SK-N-SH (cell line): Measurements from ENCODE around the gene METTL23.

ENCODE experiments used
- CHD2 ChIP-seq: fragments of 150-350 bp; IDR thresholded peaks from 2 replicates; pipeline ENCODE4 v1.6.1; 2018; ENCODE audit warnings: low read length; ENCODE audit not compliant: partially characterized antibody
- FOSL2 ChIP-seq: IDR thresholded peaks from 2 replicates; pipeline ENCODE4 v1.4.0; 2012; ENCODE audit warnings: low read depth, mild to moderate bottlenecking, moderate library complexity, borderline replicate concordance
- GATA2 ChIP-seq: sonication (generic); formaldehyde crosslinking; IDR thresholded peaks from 2 replicates; pipeline ENCODE4 v1.5.0; 2020; ENCODE audit warnings: mild to moderate bottlenecking, missing genetic modification reagents
- MAX ChIP-seq: IDR thresholded peaks from 2 replicates; pipeline ENCODE4 v1.4.0; 2012; ENCODE audit warnings: low read depth
- POLR2AphosphoS5 ChIP-seq: IDR thresholded peaks from 2 replicates; pipeline ENCODE4 v1.6.1; 2012; ENCODE audit warnings: low read depth, low read length
- RAD21 ChIP-seq: IDR thresholded peaks from 2 replicates; pipeline ENCODE4 v1.6.1; 2012; ENCODE audit warnings: mild to moderate bottlenecking, low read length
- REST ChIP-seq: IDR thresholded peaks from 2 replicates; pipeline ENCODE4 v1.6.1; 2012; ENCODE audit warnings: mild to moderate bottlenecking, low read depth, low read length, moderate library complexity
- RFX5 ChIP-seq: IDR thresholded peaks from 2 replicates; pipeline ENCODE4 v1.6.1; 2012; ENCODE audit warnings: mild to moderate bottlenecking, improper control_type of control experiment, low read length
- RXRA ChIP-seq: IDR thresholded peaks from 2 replicates; pipeline ENCODE4 v1.4.0; 2012; ENCODE audit warnings: low read depth, mild to moderate bottlenecking, borderline replicate concordance
- SIN3A ChIP-seq: IDR thresholded peaks from 2 replicates; pipeline ENCODE4 v1.6.1; 2012; ENCODE audit warnings: low read depth, mild to moderate bottlenecking, low read length, moderate library complexity, borderline replicate concordance
- SMC3 ChIP-seq: IDR thresholded peaks from 2 replicates; pipeline ENCODE4 v1.6.1; 2012; ENCODE audit warnings: low read depth, low read length, improper control_type of control experiment
- TEAD4 ChIP-seq: IDR thresholded peaks from 2 replicates; pipeline ENCODE4 v1.4.0; 2012; ENCODE audit warnings: mild to moderate bottlenecking, borderline replicate concordance; ENCODE audit not compliant: insufficient read depth
- YY1 ChIP-seq: IDR thresholded peaks from 2 replicates; pipeline ENCODE4 v1.4.0; 2012; ENCODE audit warnings: low read depth, mild to moderate bottlenecking
- TF ChIP-seq, protein P1 (sequence below): fragments of 200-600 bp; sonication (generic); IDR thresholded peaks from 2 replicates; pipeline ENCODE4 v1.6.1; 2017; ENCODE audit warnings: antibody characterized with exemption, mild to moderate bottlenecking, moderate library complexity

- no peak for TF ChIP-seq YY1
- no peak for TF ChIP-seq SIN3A
- no peak for TF ChIP-seq TEAD4
- peak; percentile 57; the same call in 1 of the 2 replicates for TF ChIP-seq POLR2AphosphoS5
- TF ChIP-seq CHD2 = no peak
- TF ChIP-seq, protein P1, sequence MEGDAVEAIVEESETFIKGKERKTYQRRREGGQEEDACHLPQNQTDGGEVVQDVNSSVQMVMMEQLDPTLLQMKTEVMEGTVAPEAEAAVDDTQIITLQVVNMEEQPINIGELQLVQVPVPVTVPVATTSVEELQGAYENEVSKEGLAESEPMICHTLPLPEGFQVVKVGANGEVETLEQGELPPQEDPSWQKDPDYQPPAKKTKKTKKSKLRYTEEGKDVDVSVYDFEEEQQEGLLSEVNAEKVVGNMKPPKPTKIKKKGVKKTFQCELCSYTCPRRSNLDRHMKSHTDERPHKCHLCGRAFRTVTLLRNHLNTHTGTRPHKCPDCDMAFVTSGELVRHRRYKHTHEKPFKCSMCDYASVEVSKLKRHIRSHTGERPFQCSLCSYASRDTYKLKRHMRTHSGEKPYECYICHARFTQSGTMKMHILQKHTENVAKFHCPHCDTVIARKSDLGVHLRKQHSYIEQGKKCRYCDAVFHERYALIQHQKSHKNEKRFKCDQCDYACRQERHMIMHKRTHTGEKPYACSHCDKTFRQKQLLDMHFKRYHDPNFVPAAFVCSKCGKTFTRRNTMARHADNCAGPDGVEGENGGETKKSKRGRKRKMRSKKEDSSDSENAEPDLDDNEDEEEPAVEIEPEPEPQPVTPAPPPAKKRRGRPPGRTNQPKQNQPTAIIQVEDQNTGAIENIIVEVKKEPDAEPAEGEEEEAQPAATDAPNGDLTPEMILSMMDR = no peak
- TF ChIP-seq RAD21 = no peak
- no peak for TF ChIP-seq SMC3
- TF ChIP-seq RXRA = no peak
- TF ChIP-seq RFX5 = no peak
- no peak for TF ChIP-seq GATA2 (CRISPR knock-in tag)
- no peak for TF ChIP-seq FOSL2
- no peak for TF ChIP-seq REST
- 0 out of 2 replicates have a peak, but pooled peaks have one; percentile 6 for TF ChIP-seq MAX
Measured at GRCh38 chr17:76716146-76716838, 10.3 kb upstream of the METTL23 start.
